T-helper 1 cell (primary cell): ENCODE data around the gene NCK1.
A peak's percentile ranks its signal among the peaks of the same experiment; 100 is the strongest.

ENCODE experiments used
- DNase-seq, 5 donors: peaks; one replicate each; pipeline ENCODE4 v3.0.0-alpha.2; 2012 to 2020

NCK1 gene

DNA sequence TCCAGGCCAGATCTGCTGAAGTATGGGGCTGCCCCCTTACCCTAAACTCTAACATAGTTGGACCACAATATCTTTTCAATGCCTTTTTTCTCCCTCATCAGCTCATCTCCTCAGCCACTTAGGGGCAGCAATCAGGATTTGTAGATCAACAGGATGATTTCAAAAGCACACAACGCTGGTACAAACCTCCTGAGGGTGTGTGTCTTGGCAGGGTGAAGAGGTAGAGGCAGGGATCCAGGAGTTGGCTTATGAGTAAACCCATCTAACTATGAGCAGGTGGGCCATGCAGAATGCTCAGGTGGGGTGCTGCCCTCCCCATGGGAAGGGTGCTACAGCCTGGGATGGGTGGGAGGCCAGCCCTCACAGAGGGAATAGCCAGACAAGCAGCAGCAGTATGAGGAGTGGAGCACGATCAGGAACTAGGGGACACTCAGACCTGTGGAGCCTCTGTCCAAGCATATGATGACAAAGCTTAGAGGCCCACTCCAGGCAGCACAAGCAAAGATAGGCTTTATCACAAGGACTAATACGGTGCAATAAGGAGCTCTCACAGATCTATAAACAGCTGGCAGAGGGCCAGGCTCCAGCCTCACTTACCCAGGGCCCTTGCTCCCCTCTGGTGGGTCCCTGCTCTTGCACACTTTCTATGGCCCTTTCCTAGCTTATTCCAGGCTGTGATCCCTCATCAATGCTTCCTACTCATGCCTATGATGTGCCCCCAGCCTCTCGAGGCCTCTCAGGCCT, 127.9 kb downstream of the NCK1 start:
- no peak for DNase-seq

DNA sequence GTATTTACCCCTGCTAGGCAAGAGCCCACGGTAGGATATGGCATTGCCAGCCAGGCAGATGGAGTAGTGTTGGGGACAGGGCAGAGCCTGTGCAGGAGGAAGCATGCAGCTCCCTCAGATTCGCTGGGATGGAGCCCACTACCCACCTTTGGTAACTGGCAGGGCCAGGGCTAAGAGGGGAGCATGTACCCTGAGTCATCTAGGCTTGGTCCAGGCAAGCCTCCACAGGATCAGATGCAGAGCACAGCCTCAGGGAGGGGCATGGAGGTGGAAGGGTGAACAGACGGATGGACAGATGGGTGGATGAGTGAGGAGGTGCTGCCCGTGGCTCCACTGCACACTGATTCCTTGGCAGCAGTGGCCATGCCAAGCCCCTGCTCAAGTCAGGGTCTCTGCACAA, 128.8 kb downstream of the NCK1 start:
- no peak for DNase-seq

DNA sequence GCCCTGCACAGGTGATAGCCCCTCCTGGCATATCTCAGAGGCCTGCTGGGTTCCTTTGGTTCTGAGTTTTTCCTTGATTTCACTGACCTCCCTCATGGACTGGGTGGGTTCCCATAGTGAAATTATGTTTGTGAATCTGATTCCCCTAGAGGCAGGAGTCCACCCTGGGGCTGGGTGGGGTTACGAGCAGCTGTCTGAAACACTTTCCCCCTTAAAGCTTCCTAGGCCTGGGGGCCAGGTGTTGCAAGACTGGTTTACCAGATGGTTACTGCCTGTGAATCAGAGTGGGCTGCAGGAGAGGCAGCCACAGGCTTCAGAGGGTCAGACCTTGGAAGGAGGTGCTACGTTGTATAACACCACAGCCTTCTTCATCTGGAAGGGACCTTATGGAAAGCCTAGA, 130.1 kb downstream of the NCK1 start:
- DNase-seq = no peak

DNA sequence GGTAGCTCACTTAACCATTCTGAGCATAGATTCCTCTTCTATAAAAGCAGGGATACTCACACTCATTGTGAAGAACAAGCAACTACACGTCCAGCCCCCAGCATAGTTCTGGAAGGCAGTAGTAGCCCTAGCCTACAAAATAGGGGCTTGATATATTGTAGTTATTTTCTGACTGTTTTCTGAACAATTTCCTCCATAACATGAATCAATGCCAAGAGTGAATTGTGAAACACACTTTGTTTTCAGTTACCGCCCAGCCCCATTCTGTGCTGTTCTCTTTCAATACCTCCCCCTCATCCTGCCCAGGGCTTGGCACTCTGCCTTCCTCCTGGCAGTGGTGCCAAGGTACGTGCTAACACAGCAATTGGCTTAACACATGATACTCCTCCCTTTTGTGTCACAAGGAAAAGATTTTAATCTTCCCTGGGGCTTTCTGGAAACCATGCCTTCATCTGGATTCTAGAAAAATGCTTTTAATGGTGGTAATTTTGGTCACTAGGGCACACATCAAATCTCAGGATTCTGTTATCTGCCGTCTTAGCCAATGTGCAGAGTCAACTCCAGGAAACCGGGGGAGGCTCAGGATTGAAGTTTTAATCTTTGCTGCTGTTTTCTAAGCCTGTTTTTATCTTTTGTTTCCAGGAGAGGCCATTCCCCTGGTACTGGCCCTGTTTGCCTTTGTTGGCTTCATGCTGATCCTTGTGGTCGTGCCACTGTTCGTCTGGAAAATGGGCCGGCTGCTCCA, 132.9 kb downstream of the NCK1 start:
- DNase-seq = peak in 1 of 5 donors; percentile 10

DNA sequence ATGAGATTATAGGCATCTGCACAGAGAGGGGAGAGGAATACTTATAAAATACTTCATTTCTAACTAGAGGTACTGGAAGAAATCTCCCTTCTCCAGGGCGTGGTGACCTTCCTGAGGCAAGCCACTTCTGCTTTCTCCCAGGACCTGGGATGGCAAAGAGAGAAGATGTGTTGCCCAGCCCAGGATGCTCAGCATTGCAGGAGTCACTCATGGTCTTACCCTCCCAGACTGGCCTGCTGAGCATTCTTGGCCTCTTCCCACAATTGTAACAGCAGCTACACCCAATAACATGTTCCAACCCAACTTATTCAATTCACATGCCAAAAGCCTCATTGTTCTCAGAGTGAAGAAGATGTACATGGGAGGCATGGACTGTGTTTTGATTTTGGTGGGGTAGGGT, 133.6 kb downstream of the NCK1 start:
- DNase-seq = no peak
